Left renal pelvis (tissue), 4 donors: Measurements from ENCODE around the gene IFNG. TPM values are rescaled to one million over a fixed set of nuclear protein-coding genes. Genes with fewer than 3 reads are reported as not detected.
A peak's percentile ranks its signal among the peaks of the same experiment; 100 is the strongest.

ENCODE experiments used
- DNase-seq, 4 donors: peaks; one replicate each; pipeline ENCODE4 v3.0.0-alpha.2; 2013; ENCODE audit warnings: low read depth in 4 of 4, low spot score in 3 of 4
- polyA plus RNA-seq, 4 donors: library from polyadenylated mRNA; unstranded; fragments of 120-200 nt; gene quantifications; one replicate each; pipeline ENCODE4 v1.2.1, GENCODE V29; 2013; ENCODE audit not compliant: insufficient read length in 4 of 4

IFNG gene
- polyA plus RNA-seq, 4 donors, result 0.15 TPM; not detected in 3

DNA sequence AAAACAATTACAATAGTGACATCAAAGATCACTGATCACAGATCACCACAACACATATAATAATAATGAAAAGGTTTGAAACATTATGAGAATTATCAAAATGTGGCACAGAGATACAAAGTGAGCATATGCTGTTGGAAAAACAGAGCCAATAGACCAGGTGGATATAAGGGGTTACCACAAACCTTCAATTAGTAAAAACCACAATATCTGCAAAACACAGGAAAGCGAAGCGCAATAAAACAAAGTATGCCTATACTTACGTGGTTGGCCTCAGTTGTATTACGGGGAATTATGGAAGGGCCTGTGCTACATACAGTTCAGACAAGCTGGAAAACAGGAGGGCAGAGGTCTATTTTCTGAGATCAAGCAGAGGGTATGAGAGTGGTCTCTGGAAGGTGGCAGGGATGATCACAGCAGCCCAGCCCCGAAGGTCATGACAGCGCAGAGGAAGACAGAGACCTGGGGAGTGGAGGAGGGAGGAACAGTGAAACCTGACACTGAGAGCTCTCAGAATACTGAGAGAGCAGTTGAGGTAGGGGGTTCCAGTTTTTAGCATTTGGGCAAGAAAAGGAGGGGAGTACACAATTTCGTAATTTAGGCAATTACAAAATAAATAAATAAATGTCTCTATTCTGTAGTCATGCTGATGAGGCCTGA is 41.3 kb downstream of the IFNG start:
- no peak for DNase-seq

DNA sequence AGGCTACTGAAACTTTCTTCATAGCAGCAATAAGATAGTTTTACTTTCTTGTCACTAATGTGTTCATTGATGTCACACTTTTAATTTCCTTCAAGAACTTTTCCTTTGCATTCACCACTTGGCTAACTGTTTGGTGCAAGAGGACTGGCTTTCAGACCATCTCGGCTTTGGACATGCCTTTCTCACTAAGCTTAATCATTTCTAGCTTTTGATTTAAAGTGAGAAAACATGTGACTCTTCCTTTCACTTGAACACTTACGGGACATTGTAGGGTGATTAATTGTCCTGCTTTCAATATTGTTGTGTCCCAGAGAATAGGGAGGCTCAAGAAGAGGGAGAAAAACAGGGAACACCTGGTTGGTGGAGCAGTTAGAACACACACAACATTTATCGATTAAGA is 41.9 kb downstream of the IFNG start:
- no peak for DNase-seq

DNA sequence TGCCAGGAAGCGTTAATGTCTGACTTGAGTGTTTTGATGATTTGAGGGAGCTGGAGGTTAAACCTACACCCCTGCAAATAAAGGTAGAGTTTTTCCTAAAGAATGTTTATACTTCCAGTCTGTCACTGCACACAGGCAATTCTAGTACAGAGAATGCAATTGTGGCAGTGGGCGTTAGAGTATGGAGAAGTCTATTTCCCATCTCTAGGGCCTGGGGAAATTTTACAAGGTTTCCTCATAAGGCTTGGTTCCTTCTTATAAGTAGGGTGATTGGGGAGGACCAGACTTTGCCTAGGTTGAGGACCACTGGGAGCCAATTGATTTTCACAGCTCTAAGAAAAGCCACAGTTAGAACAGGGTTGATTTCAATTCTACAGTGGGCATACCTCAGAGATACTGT is 44.3 kb downstream of the IFNG start:
- DNase-seq, result no peak

DNA sequence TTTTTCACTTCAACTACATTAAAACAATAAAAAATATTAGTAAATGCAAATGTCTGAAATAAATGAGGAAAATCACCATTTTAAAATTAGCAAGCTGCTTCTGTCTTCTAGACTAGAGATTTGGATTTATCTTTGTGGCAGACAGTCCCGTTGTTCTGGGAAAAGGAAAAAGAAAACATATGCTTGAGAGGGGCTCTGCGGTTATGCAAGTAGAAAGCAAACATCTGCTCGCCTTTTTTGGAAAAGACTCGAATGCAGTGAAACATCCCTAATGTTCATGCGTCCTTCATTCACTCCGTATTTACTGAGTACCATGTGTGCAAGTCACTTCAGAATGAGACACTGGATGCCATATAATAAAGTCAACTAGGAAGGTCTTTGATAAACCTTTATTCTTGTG is 44.9 kb downstream of the IFNG start:
- DNase-seq, result peak in 1 of 4 donors; percentile 19

DNA sequence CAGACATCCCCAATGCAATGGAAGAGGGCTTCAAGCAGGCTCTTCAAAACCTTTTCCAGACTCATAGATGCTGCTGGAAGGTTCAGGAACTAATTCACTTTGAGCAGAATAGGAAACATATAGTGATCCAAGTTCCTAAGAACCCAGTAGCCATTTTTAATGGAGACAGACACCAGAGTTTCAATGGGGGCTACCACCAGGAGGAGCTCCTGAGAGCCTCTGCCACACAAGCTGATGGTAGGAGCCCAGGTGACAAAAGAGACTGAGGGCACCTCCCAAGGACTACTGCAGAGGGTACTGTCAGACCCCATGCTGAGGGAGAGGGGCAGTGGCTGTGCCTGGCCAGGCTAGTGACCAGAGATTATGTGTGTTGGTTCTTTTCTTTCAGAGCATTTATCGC is 45.9 kb downstream of the IFNG start:
- DNase-seq, result no peak

GRCh38 chr12:68111995-68112394 is 47.5 kb downstream of the IFNG start:
- DNase-seq, result no peak

GRCh38 chr12:68109444-68110217 is 49.9 kb downstream of the IFNG start:
- no peak for DNase-seq

DNA sequence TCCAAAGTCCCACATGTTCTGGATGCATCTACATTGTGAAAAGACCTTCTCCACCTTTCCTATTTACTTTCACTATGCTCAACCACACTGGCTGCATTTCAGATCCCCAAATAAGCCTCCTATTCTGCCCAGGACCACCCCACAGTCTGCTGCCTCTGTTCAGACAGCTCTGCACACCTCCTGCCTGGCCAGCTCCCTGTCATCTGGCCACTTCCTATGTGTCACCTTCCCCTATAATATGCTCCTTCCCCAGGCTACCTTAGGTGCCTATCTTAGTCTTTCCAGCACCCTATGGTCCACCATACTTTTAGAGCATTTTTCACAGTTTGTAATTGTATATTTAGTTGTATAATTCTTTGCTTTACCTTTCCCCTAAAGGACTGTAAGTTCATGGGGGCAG is 50.5 kb downstream of the IFNG start:
- no peak for DNase-seq

DNA sequence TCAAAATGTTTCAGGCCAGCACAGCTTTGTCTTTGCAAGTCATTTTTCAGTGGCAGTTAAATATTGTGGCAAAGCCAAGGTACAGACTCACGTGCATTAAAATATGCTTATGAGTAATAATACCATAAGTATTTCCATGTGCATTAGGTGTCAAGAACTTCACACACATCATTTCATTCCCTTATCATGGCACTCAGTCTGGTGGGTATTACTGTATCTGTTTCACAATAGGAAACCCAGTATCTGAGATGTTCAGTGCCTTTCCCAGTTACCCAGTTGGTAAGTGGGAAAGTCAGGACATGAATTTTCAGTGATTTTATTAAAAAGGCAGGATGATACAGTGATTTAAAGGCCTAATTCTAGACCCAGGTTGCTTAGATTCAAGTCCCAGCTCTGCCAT is 52.9 kb downstream of the IFNG start:
- DNase-seq, result no peak

DNA sequence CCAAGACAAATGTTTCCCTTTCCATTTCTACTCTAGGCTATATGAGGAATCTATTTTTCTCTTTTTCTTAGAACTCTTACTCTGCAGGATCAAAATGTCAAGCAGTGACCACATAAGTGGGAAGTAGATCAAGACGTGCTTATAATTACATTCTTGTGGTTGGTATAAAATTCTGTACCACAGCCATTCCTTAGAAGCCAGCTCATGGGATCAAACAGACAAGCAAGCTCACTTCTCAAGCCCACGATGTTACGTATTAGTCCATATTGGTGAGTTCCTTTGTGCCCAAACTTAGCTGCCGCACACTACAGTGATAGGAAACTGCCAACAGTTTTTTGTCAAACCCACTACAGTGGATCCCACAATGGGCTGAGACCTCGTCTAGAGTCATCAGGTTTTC is 53.4 kb downstream of the IFNG start:
- DNase-seq, result no peak

Other genes with a start within 250 kb of the IFNG start
- under 1 TPM in 3 of 4 donors, not detected in 1; 0.13 to 0.27 (median 0.14) TPM for gene IFNG-AS1, start 170.3 kb downstream of the IFNG start, polyA plus RNA-seq
- under 1 TPM in 1 of 4 donors, not detected in 3; 0.12 TPM for gene IL26, start 66.1 kb upstream of the IFNG start, polyA plus RNA-seq
- gene IL22, start 93.9 kb upstream of the IFNG start, polyA plus RNA-seq, result not detected
- gene MDM1, start 172.6 kb upstream of the IFNG start, polyA plus RNA-seq, result 10 to 100 TPM; 30.2 to 42.5 (median 35.0) TPM